ENCODE results near the gene HABP4. TPM values are rescaled to one million over a fixed set of nuclear protein-coding genes. Genes with fewer than 3 reads are reported as not detected.

HABP4 gene
- total and polyA plus RNA-seq, 2 of the 4 experiments (the other 2 are of a cell fraction) = 5.2 to 10.6 TPM

DNA sequence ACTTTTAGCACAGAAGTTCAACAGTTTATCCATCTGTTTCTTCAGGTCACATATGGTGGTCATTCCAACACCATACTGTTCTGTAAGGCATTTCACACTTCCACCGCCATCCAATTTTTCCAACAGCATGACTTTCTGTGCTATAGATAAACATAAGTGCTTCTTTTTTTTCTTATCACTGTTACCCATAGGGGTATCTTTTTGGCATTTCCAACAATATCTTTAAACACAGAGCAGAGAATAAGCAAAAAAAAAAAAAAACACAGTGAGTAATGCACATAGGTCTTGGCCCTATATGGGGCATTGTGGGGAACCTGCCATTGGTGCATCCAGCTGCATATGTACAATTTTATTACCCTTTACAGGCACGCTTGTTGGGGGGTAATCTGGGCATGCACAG, 19.6 kb upstream of the HABP4 start:
- no peak overlapping the region for H2BK15ac ChIP-seq (ENCODE audit: low read depth, low read length)
- no peak overlapping the region for H4K8ac ChIP-seq (ENCODE audit: low read depth in 2 of 2, low read length in 2 of 2)
- WGBS, 2 experiments (ENCODE audit: extremely low coverage in 2 of 2, insufficient read length in 1 of 2) = no CpG with 5 or more reads among the region's 2 CpGs
- H2AFZ ChIP-seq (replicated peaks; ENCODE audit: low read length, poor library complexity) = no peak overlapping the region
- in situ Hi-C loops (cut with MboI; ENCODE audit: low sequenced_read_pairs) = no loop called here
- H3K27ac ChIP-seq (ENCODE audit: insufficient read depth, low read length) = no peak overlapping the region
- no peak overlapping the region for H3K4me2 ChIP-seq (ENCODE audit: low read depth, low read length)
- H3K79me1 ChIP-seq (ENCODE audit: low read depth in 1 of 2, low read length in 2 of 2) = no peaks in the 10 kb centered on the region
- no peaks in the 10 kb centered on the region for H3K27me3 ChIP-seq (ENCODE audit: control insufficient read depth, insufficient read depth, low read length)
- H3K36me3 ChIP-seq (ENCODE audit: control insufficient read depth, insufficient read depth, low read length) = no peaks in the 10 kb centered on the region
- CTCF ChIA-PET = interaction anchor here (0.6 kb wide), 1 partner anchor 314 kb away, joined by 3 read pairs; no protein-coding TSS in a partner anchor
- intact Hi-C loops (cut with micrococcal nuclease) = no loop called here
- H3K9ac ChIP-seq (ENCODE audit: low read depth, low read length) = no peak overlapping the region
- no peak overlapping the region for H2BK5ac ChIP-seq (ENCODE audit: low read depth, low read length, poor library complexity, severe bottlenecking)
- ATAC-seq (ENCODE audit: low read depth) (no peak), DNase-seq (no peak)
- H3K14ac ChIP-seq (replicated peaks; ENCODE audit: low read depth, low read length) = no peak overlapping the region
- H4K91ac ChIP-seq (ENCODE audit: insufficient read depth, low read depth, low read length) = no peak overlapping the region
- H4K5ac ChIP-seq (ENCODE audit: low read depth, low read length) = no peak overlapping the region
- TF ChIP-seq MAZ (IDR thresholded peaks at IDR 0.05; ENCODE audit: borderline replicate concordance, low read depth, low read length) (no peak), MXI1 (IDR thresholded peaks at IDR 0.05; ENCODE audit: borderline replicate concordance, low read depth, low read length) (no peak), SMC3 (IDR thresholded peaks at IDR 0.05; ENCODE audit: low read depth, low read length) (no peak), CHD1 (IDR thresholded peaks at IDR 0.05; ENCODE audit: low read depth, low read length) (no peak), POLR2A (IDR thresholded peaks at IDR 0.05; ENCODE audit: low read depth, low read length) (no peak), NFE2L2 (IDR thresholded peaks at IDR 0.05; ENCODE audit: low read depth, low read length) (no peak), RAD21 (IDR thresholded peaks at IDR 0.05; ENCODE audit: low read length) (no peak), BHLHE40 (IDR thresholded peaks at IDR 0.05; ENCODE audit: low read depth, low read length) (no peak), RFX5 (IDR thresholded peaks at IDR 0.05; ENCODE audit: low read depth, low read length) (no peak)
- TF ChIP-seq, protein P1, sequence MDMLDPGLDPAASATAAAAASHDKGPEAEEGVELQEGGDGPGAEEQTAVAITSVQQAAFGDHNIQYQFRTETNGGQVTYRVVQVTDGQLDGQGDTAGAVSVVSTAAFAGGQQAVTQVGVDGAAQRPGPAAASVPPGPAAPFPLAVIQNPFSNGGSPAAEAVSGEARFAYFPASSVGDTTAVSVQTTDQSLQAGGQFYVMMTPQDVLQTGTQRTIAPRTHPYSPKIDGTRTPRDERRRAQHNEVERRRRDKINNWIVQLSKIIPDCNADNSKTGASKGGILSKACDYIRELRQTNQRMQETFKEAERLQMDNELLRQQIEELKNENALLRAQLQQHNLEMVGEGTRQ (IDR thresholded peaks at IDR 0.05; ENCODE audit: low read depth, low read length) = no peak
- TF ChIP-seq, protein P2, sequence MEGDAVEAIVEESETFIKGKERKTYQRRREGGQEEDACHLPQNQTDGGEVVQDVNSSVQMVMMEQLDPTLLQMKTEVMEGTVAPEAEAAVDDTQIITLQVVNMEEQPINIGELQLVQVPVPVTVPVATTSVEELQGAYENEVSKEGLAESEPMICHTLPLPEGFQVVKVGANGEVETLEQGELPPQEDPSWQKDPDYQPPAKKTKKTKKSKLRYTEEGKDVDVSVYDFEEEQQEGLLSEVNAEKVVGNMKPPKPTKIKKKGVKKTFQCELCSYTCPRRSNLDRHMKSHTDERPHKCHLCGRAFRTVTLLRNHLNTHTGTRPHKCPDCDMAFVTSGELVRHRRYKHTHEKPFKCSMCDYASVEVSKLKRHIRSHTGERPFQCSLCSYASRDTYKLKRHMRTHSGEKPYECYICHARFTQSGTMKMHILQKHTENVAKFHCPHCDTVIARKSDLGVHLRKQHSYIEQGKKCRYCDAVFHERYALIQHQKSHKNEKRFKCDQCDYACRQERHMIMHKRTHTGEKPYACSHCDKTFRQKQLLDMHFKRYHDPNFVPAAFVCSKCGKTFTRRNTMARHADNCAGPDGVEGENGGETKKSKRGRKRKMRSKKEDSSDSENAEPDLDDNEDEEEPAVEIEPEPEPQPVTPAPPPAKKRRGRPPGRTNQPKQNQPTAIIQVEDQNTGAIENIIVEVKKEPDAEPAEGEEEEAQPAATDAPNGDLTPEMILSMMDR (conservative IDR thresholded peaks at IDR 0.05; ENCODE audit: low read depth, low read length) = no peak
- TF ChIP-seq, protein P3, sequence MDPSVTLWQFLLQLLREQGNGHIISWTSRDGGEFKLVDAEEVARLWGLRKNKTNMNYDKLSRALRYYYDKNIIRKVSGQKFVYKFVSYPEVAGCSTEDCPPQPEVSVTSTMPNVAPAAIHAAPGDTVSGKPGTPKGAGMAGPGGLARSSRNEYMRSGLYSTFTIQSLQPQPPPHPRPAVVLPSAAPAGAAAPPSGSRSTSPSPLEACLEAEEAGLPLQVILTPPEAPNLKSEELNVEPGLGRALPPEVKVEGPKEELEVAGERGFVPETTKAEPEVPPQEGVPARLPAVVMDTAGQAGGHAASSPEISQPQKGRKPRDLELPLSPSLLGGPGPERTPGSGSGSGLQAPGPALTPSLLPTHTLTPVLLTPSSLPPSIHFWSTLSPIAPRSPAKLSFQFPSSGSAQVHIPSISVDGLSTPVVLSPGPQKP (IDR thresholded peaks at IDR 0.05; ENCODE audit: borderline replicate concordance, low read depth, low read length) = no peak
- no peak overlapping the region for H3K56ac ChIP-seq (ENCODE audit: extremely low read depth, insufficient read depth, low read length)
- no peak overlapping the region for H3K4ac ChIP-seq (ENCODE audit: low read depth, low read length)
- no peaks in the 10 kb centered on the region for H3K9me1 ChIP-seq (ENCODE audit: insufficient read depth, low read length)
- no peaks in the 10 kb centered on the region for H3K4me1 ChIP-seq (ENCODE audit: control insufficient read depth, insufficient read depth, low read length)
- no peak overlapping the region for H3K23ac ChIP-seq (ENCODE audit: low read depth, low read length)
- no peak overlapping the region for H2BK20ac ChIP-seq (ENCODE audit: low read depth, low read length)
- no peak overlapping the region for H2AK9ac ChIP-seq (replicated peaks; ENCODE audit: low read depth, low read length, poor library complexity)
- no peak overlapping the region for H3K4me3 ChIP-seq (ENCODE audit: insufficient read depth, low read depth, low read length)
- no peak overlapping the region for H2AK5ac ChIP-seq (ENCODE audit: low read depth, low read length)
- H3K9me3 ChIP-seq (ENCODE audit: control insufficient read depth, insufficient read depth, low read length) = peaks cover 4% of the 10 kb centered on the region; the same call in 1 of the 2 replicates
- dilution Hi-C loops (cut with HindIII; ENCODE audit: low sequenced_read_pairs, unreplicated experiment) = no loop called here
- no peak overlapping the region for H3K18ac ChIP-seq (ENCODE audit: low read depth, low read length)
- POLR2A ChIA-PET (ENCODE audit: unreplicated experiment) = no interaction called here
- H4K20me1 ChIP-seq (ENCODE audit: insufficient read depth, low read length) = no peaks in the 10 kb centered on the region
- H2BK120ac ChIP-seq (ENCODE audit: low read depth, low read length) = no peak overlapping the region
- no TSS peak for BruUV-seq (replicated peaks)
